Measurements from ENCODE around the gene FSIP2.

Gene FSIP2

DNA sequence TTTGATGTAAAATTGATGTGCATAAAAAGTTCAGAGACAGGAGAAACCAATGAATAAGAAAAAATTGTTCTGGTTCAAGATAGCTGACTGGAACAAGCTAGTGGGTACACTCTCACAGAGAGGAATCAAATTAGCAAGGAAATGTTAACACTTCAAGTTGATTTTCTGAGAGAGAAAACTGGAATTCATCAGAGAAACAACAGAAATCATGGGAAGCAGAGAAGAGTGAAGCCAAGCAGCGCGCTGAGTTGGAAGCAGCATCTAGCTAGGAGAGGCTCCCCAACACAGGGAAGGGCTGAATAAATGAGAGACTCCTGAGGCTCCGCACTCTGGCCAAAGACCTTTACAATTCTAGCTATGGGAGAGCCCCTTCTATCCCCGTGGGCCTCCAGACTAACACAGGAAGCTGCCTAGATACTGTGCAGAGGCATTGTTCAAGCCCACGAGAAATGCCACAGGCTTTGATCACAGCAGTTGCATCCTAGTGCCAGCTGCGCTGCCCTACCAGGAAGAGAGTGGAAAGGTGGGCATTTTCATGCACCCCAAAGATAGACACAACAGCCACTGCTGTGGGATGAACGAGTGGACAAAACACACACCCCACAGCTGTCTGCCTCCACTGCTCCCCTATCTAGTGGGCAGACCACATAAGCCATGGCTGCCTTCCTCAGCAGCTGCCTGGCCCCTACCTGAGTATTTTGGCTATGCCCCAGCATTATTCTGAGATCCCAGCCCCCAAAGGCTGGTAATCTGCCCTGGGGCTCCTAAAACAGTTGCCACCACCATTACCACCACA is 136.7 kb downstream of the FSIP2 start:
- FAIRE-seq = no peak

DNA sequence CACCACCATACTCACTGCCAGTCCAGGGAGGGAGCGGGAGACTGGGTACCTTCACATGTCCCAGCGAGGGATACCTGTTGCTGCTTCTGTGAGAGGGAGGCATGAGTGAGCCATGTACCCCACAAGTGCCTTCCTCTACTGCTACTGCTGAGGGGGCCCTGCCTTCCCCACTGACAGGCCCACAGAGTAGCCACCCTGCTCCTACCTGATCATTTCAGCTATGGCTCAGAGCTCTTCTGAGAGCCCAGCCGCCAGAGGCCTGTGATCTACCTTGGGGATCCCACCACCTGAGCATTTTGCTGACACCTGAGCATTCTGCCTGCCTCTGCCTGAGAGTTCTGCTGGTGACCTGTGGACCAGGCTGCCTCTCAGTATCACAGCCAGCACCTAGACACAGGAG is 137.6 kb downstream of the FSIP2 start:
- FAIRE-seq (no peak), DNase-seq (ENCODE audit: extremely low spot score, insufficient read length, low read depth) (no peak)

More for the DNA sequence above, 136.7 kb downstream of the FSIP2 start:
- no peak for DNase-seq (ENCODE audit: extremely low spot score, insufficient read length, low read depth)

DNA sequence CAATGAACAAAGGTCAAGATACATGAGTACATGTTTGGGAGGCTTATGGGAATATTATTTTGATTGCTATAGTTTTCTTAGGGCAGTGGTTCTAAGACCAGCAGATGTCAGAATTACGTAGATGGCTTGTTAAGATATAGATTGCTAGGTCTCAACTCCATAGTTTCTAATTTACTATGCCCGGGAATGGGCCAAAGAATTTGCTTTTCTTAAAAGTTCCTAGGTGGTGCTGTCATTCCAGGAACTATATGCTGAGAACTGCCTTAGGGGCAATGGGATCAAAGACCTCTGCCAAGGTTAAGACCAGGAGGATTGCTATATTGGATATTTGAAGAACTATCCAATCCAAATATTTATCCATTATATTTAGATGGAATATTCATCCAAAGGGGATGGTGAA is 141.8 kb downstream of the FSIP2 start:
- no peak for FAIRE-seq

More for the DNA sequence above, 141.8 kb downstream of the FSIP2 start:
- no peak for DNase-seq (ENCODE audit: extremely low spot score, insufficient read length, low read depth)

Measured in GM18507 (cell line).